HCT116 (cell line): ENCODE data around the gene SORCS2.

Experiments used
- EZH2phosphoT487 ChIP-seq: fragments of 200-600 bp; IDR thresholded peaks from 2 replicates; pipeline ENCODE4 v1.6.1; 2018; ENCODE audit warnings: antibody characterized with exemption, borderline replicate concordance
- POLR2A ChIP-seq: IDR thresholded peaks from 2 replicates; pipeline ENCODE4 v1.7.0; 2011; ENCODE audit warnings: borderline replicate concordance; ENCODE audit not compliant: insufficient read depth, insufficient read length; ENCODE audit errors: extremely low read depth
- POLR2AphosphoS5 ChIP-seq: IDR thresholded peaks from 2 replicates; pipeline ENCODE4 v1.6.1; 2011; ENCODE audit warnings: mild to moderate bottlenecking, low read depth, low read length, moderate library complexity

- TF ChIP-seq EZH2phosphoT487, result no peak
- TF ChIP-seq POLR2A, result no peak
- no peak for TF ChIP-seq POLR2AphosphoS5
Measured at GRCh38 chr4:7340553-7341433, 148.5 kb downstream of the SORCS2 start.
